Uterus (tissue), 4 donors: ENCODE results near the gene TMEM98. TPM values are rescaled to one million over a fixed set of nuclear protein-coding genes. Genes with fewer than 3 reads are reported as not detected.

Experiments
- DNase-seq, 2 donors: peaks; one replicate each; pipeline ENCODE4 v3.0.0-alpha.2; 2019 to 2020
- H3K27ac ChIP-seq, 2 donors: fragments of 200-600 bp; sonication (generic); 1 replicate in 1 of 2; 2 replicates in 1 of 2; pipeline ENCODE4 v1.5.1; 2016 to 2018
- H3K27me3 ChIP-seq, 2 donors: fragments of 200-600 bp; sonication (generic); one replicate each; pipeline ENCODE4 v1.5.1; 2018 to 2019; ENCODE audit warnings: control low read depth in 1 of 2
- H3K36me3 ChIP-seq, 2 donors: fragments of 200-600 bp; sonication (generic); one replicate each; pipeline ENCODE4 v1.5.1; 2019; ENCODE audit warnings: control low read depth in 1 of 2
- H3K4me1 ChIP-seq, 2 donors: fragments of 200-600 bp; sonication (generic); one replicate each; pipeline ENCODE4 v1.5.1; 2018 to 2019; ENCODE audit warnings: control low read depth in 1 of 2
- H3K4me3 ChIP-seq, 2 donors: fragments of 200-600 bp; sonication (generic); 1 replicate in 1 of 2; 2 replicates in 1 of 2; pipeline ENCODE4 v1.5.1; 2018 to 2019; ENCODE audit warnings: mild to moderate bottlenecking in 1 of 2
- H3K9me3 ChIP-seq, 2 donors: fragments of 200-600 bp; sonication (generic); one replicate each; pipeline ENCODE4 v1.5.1; 2019; ENCODE audit warnings: control low read depth in 1 of 2
- CTCF ChIP-seq, 4 experiments: fragments of 200-600 bp in 2 of 4; fragments of 450-650 bp in 2 of 4; sonication (generic) in 2 of 4; IDR thresholded peaks; one replicate each; pipeline ENCODE4 v1.5.1; 2016 to 2019; ENCODE audit warnings: antibody characterized with exemption in 4 of 4, mild to moderate bottlenecking in 2 of 4, moderate library complexity in 1 of 4
- POLR2A ChIP-seq, 2 donors: fragments of 450-650 bp; IDR thresholded peaks; one replicate each; pipeline ENCODE4 v1.6.1; 2016; ENCODE audit warnings: antibody characterized with exemption in 2 of 2, mild to moderate bottlenecking in 1 of 2, moderate library complexity in 1 of 2
- intact Hi-C: fragments of 100-400 bp; cut with DNase I; formaldehyde crosslinking; loops from one replicate; pipeline ENCODE4 v1.15.1; 2023; ENCODE audit warnings: low total_unique reads
- total RNA-seq, 4 donors: library from RNA; depleted of rRNA in 3 of 4; stranded (reverse); fragments of >200 nt in 3 of 4; gene quantifications; one replicate each; pipeline versions ENCODE4 v1.1.0 to v1.2.4, GENCODE V29; 2014 to 2023
- donor health status: DM: yes; HTN: yes; CAD: no.

TMEM98 gene
- total RNA-seq, 4 donors from 2014 or later, result 87.8 to 176 (median 130) TPM

- intact Hi-C loops, result no loop called here
Observed at GRCh38 chr17:32901743-32902142, 26.2 kb upstream of the TMEM98 start.

GRCh38 chr17:32903774-32904673, 23.9 kb upstream of the TMEM98 start:
- no peak for DNase-seq

More at GRCh38 chr17:32901743-32902142, 26.2 kb upstream of the TMEM98 start:
- no peaks in the 10 kb centered on the region for H3K9me3 ChIP-seq
- H3K27me3 ChIP-seq, result no peaks in the 10 kb centered on the region
- H3K4me3 ChIP-seq, result no peak overlapping the region
- DNase-seq, result no peak
- no peak for TF ChIP-seq CTCF (IDR thresholded peaks at IDR 0.05)
- no peak for TF ChIP-seq POLR2A (IDR thresholded peaks at IDR 0.05)
- H3K27ac ChIP-seq, result no peak overlapping the region
- no peaks in the 10 kb centered on the region for H3K4me1 ChIP-seq
- no peaks in the 10 kb centered on the region for H3K36me3 ChIP-seq

GRCh38 chr17:32904891-32905290, 23.1 kb upstream of the TMEM98 start:
- no peaks in the 10 kb centered on the region for H3K27me3 ChIP-seq
- H3K9me3 ChIP-seq, result no peaks in the 10 kb centered on the region
- no peaks in the 10 kb centered on the region for H3K36me3 ChIP-seq
- intact Hi-C loops, result no loop called here
- H3K4me3 ChIP-seq, result no peak overlapping the region
- TF ChIP-seq CTCF (IDR thresholded peaks at IDR 0.05) (no peak), POLR2A (IDR thresholded peaks at IDR 0.05) (no peak)
- H3K4me1 ChIP-seq, result no peaks in the 10 kb centered on the region
- H3K27ac ChIP-seq, result no peak overlapping the region
- DNase-seq, result no peak

More at GRCh38 chr17:32903774-32904673, 23.9 kb upstream of the TMEM98 start:
- no peaks in the 10 kb centered on the region for H3K9me3 ChIP-seq
- H3K4me3 ChIP-seq, result no peak overlapping the region
- H3K27me3 ChIP-seq, result no peaks in the 10 kb centered on the region
- H3K27ac ChIP-seq, result no peak overlapping the region
- no peaks in the 10 kb centered on the region for H3K4me1 ChIP-seq
- TF ChIP-seq POLR2A (IDR thresholded peaks at IDR 0.05) (no peak), CTCF (IDR thresholded peaks at IDR 0.05) (no peak)
- H3K36me3 ChIP-seq, result no peaks in the 10 kb centered on the region
- intact Hi-C loops, result no loop called here

GRCh38 chr17:32907583-32907982, 20.4 kb upstream of the TMEM98 start:
- Histone ChIP-seq H3K27me3 (no peaks in the 10 kb centered on the region), H3K36me3 (no peaks in the 10 kb centered on the region), H3K9me3 (no peaks in the 10 kb centered on the region), H3K4me3 (no peak overlapping the region), H3K4me1 (no peaks in the 10 kb centered on the region), H3K27ac (no peak overlapping the region)
- DNase-seq, result no peak
- intact Hi-C loops, result no loop called here
- TF ChIP-seq POLR2A (IDR thresholded peaks at IDR 0.05), result no peak
- no peak for TF ChIP-seq CTCF (IDR thresholded peaks at IDR 0.05)

- intact Hi-C loops, result no loop called here
- H3K9me3 ChIP-seq, result no peaks in the 10 kb centered on the region
- no peak overlapping the region for H3K27ac ChIP-seq
- no peaks in the 10 kb centered on the region for H3K27me3 ChIP-seq
- no peaks in the 10 kb centered on the region for H3K36me3 ChIP-seq
- H3K4me1 ChIP-seq, result no peaks in the 10 kb centered on the region
- TF ChIP-seq CTCF (IDR thresholded peaks at IDR 0.05), result peak; percentile 51 to 77 (median 73)
- no peak for TF ChIP-seq POLR2A (IDR thresholded peaks at IDR 0.05)
- no peak overlapping the region for H3K4me3 ChIP-seq
- DNase-seq, result peak; percentile 55 to 78
Observed at GRCh38 chr17:32909787-32910369, 18.1 kb upstream of the TMEM98 start.
